Measurements from ENCODE around the gene HOXC9. TPM values are rescaled to one million over a fixed set of nuclear protein-coding genes. Genes with fewer than 3 reads are reported as not detected.
A peak's percentile ranks its signal among the peaks of the same experiment; 100 is the strongest.

HOXC9 gene
- polyA plus RNA-seq, 1 donor, result 17.4 TPM

GRCh38 chr12:54028314-54029201 lies 28.6 kb downstream of the HOXC9 start, which contains the start of gene HOXC6:
TSS of gene HOXC6 (plus strand) at chr12:54028440. CDS start at chr12:54028522, 82 bp downstream.
- DNase-seq, result no peak

GRCh38 chr12:54029529-54030441 lies 29.8 kb downstream of the HOXC9 start:
- DNase-seq, result no peak

- DNase-seq, result no peak
Observed at GRCh38 chr12:54030442-54030801, 30.5 kb downstream of the HOXC9 start.

- DNase-seq, result no peak
Observed at GRCh38 chr12:54030889-54031471, 31.0 kb downstream of the HOXC9 start.

- no peak for DNase-seq
Observed at GRCh38 chr12:54031480-54031879, 31.5 kb downstream of the HOXC9 start.

GRCh38 chr12:54032086-54032619 lies 32.2 kb downstream of the HOXC9 start:
- DNase-seq, result no peak

- DNase-seq, result peak; percentile 87
Observed at GRCh38 chr12:54032627-54033100, 32.7 kb downstream of the HOXC9 start, which contains the start of gene HOXC5. TSS of gene HOXC5 (plus strand) at chr12:54033050. CDS start at chr12:54033123, 73 bp downstream.

GRCh38 chr12:54033106-54033979 lies 33.4 kb downstream of the HOXC9 start:
- DNase-seq, result no peak

GRCh38 chr12:54033980-54034784 lies 34.2 kb downstream of the HOXC9 start:
- no peak for DNase-seq

GRCh38 chr12:54034785-54035310 lies 34.9 kb downstream of the HOXC9 start:
- DNase-seq, result no peak

- DNase-seq, result no peak
Observed at GRCh38 chr12:54035568-54036264, 35.8 kb downstream of the HOXC9 start.

GRCh38 chr12:54036620-54037359 lies 36.8 kb downstream of the HOXC9 start:
- no peak for DNase-seq

- DNase-seq, result no peak
Observed at GRCh38 chr12:54037360-54038283, 37.7 kb downstream of the HOXC9 start.

- DNase-seq, result no peak
Observed at GRCh38 chr12:54038284-54038870, 38.4 kb downstream of the HOXC9 start.

- DNase-seq, result peak; percentile 81
Observed at GRCh38 chr12:54038871-54039414, 39.0 kb downstream of the HOXC9 start.

GRCh38 chr12:54039417-54040147 lies 39.6 kb downstream of the HOXC9 start:
- DNase-seq, result peak; percentile 87

Data from hindlimb muscle (tissue), 1 donor.